ENCODE results near the gene FHL2.

GRCh38 chr2:105371156-105371555 lies 27.7 kb downstream of the FHL2 start:
- TF ChIP-seq CTCF (IDR thresholded peaks at IDR 0.05) = no peak
- TF ChIP-seq POLR2AphosphoS5 (IDR thresholded peaks at IDR 0.05) = no peak

Data from gastroesophageal sphincter (tissue), 3 donors.